HepG2 (cell line): ENCODE data around the gene YBX2. TPM values are rescaled to one million over a fixed set of nuclear protein-coding genes. Genes with fewer than 3 reads are reported as not detected.

Source experiments
- ATM ChIP-seq: fragments of 450-650 bp; IDR thresholded peaks from 2 replicates; pipeline ENCODE4 v1.7.1; 2017; ENCODE audit warnings: mild to moderate bottlenecking, borderline replicate concordance
- ELF3 ChIP-seq: IDR thresholded peaks from 2 replicates; pipeline ENCODE4 v1.6.1; 2016; ENCODE audit warnings: missing genetic modification reagents, missing compliant biosample characterization
- FOXK1 ChIP-seq: sonication (generic); formaldehyde crosslinking; IDR thresholded peaks from 2 replicates; pipeline ENCODE4 v1.4.0; 2020; ENCODE audit warnings: low read depth, missing genetic modification reagents, borderline replicate concordance
- GABPB1 ChIP-seq: IDR thresholded peaks from 2 replicates; pipeline ENCODE4 v1.6.1; 2016; ENCODE audit warnings: mild to moderate bottlenecking, missing genetic modification reagents, moderate library complexity, missing compliant biosample characterization
- HIVEP1 ChIP-seq: sonication (generic); formaldehyde crosslinking; IDR thresholded peaks from 2 replicates; pipeline ENCODE4 v1.4.0; 2020; ENCODE audit warnings: mild to moderate bottlenecking, missing genetic modification reagents
- JUN ChIP-seq: sonication (generic); formaldehyde crosslinking; IDR thresholded peaks from 2 replicates; pipeline ENCODE4 v1.4.0; 2020; ENCODE audit warnings: mild to moderate bottlenecking, missing genetic modification reagents
- KLF11 ChIP-seq: IDR thresholded peaks from 2 replicates; pipeline ENCODE4 v1.6.1; 2016; ENCODE audit warnings: missing compliant biosample characterization
- RELA ChIP-seq: sonication (generic); formaldehyde crosslinking; IDR thresholded peaks from 2 replicates; pipeline ENCODE4 v1.4.0; 2020; ENCODE audit warnings: missing genetic modification reagents
- RFX3 ChIP-seq: IDR thresholded peaks from 2 replicates; pipeline ENCODE4 v1.6.1; 2016; ENCODE audit warnings: missing biosample characterization, missing genetic modification reagents
- SIN3B ChIP-seq: fragments of 150-350 bp; IDR thresholded peaks from 2 replicates; pipeline ENCODE4 v1.6.1; 2014; ENCODE audit warnings: low read length
- SMAD9 ChIP-seq: sonication (generic); formaldehyde crosslinking; IDR thresholded peaks from 2 replicates; pipeline ENCODE4 v1.5.1; 2020; ENCODE audit warnings: mild to moderate bottlenecking, missing genetic modification reagents
- TAF1 ChIP-seq: sonication (generic); formaldehyde crosslinking; IDR thresholded peaks from 2 replicates; pipeline ENCODE4 v1.4.0; 2020; ENCODE audit warnings: missing genetic modification reagents
- TOE1 ChIP-seq: sonication (generic); formaldehyde crosslinking; IDR thresholded peaks from 2 replicates; pipeline ENCODE4 v1.4.0; 2020; ENCODE audit warnings: mild to moderate bottlenecking, missing genetic modification reagents
- WIZ ChIP-seq: sonication (generic); formaldehyde crosslinking; IDR thresholded peaks from 2 replicates; pipeline ENCODE4 v1.5.1; 2020; ENCODE audit warnings: mild to moderate bottlenecking, missing genetic modification reagents
- ZC3H4 ChIP-seq: sonication (generic); formaldehyde crosslinking; IDR thresholded peaks from 2 replicates; pipeline ENCODE4 v1.4.0; 2020; ENCODE audit warnings: missing genetic modification reagents, borderline replicate concordance
- ZFP82 ChIP-seq: sonication (generic); formaldehyde crosslinking; IDR thresholded peaks from 2 replicates; pipeline ENCODE4 v1.5.1; 2020; ENCODE audit warnings: mild to moderate bottlenecking, missing genetic modification reagents, borderline replicate concordance
- ZNF446 ChIP-seq: sonication (generic); formaldehyde crosslinking; IDR thresholded peaks from 2 replicates; pipeline ENCODE4 v1.5.0; 2020; ENCODE audit warnings: mild to moderate bottlenecking, missing genetic modification reagents
- ZNF510 ChIP-seq: sonication (generic); formaldehyde crosslinking; IDR thresholded peaks from 2 replicates; pipeline ENCODE4 v1.4.0; 2020; ENCODE audit warnings: low read depth, mild to moderate bottlenecking, missing genetic modification reagents
- ZNF558 ChIP-seq: sonication (generic); formaldehyde crosslinking; IDR thresholded peaks from 2 replicates; pipeline ENCODE4 v1.9.0; 2022; ENCODE audit warnings: mild to moderate bottlenecking, missing genetic modification reagents, borderline replicate concordance
- ZNF598 ChIP-seq: sonication (generic); formaldehyde crosslinking; IDR thresholded peaks from 2 replicates; pipeline ENCODE4 v1.5.1; 2020; ENCODE audit warnings: mild to moderate bottlenecking, missing genetic modification reagents, borderline replicate concordance
- ZNF841 ChIP-seq: sonication (generic); formaldehyde crosslinking; IDR thresholded peaks from 2 replicates; pipeline ENCODE4 v1.8.1; 2023; ENCODE audit warnings: missing genetic modification reagents, borderline replicate concordance
- ZSCAN31 ChIP-seq: sonication (generic); formaldehyde crosslinking; IDR thresholded peaks from 2 replicates; pipeline ENCODE4 v1.5.0; 2020; ENCODE audit warnings: low read depth, mild to moderate bottlenecking, missing genetic modification reagents
- polyA plus RNA-seq, 8 experiments: library from polyadenylated mRNA; depleted of rRNA in 3 of 8; stranded (reverse) in 7 of 8; unstranded in 1 of 8; fragments of >200 nt; fragmentation: Illumina TruSeq in 4 of 8; extraction: Trizol in 4 of 8; gene quantifications; 2 replicates each; pipeline versions ENCODE4 v1.2.1 to v1.2.3, GENCODE V29; 2011 to 2016; ENCODE audit warnings: low read depth in 4 of 8, missing spikeins in 1 of 8, mixed read lengths in 1 of 8; ENCODE audit not compliant: insufficient read depth in 1 of 8
- total RNA-seq, 5 experiments: library from RNA; depleted of rRNA; stranded (reverse); fragments of >200 nt; fragmentation: Illumina TruSeq; extraction: Trizol; gene quantifications; 2 replicates each; pipeline ENCODE4 v1.2.3, GENCODE V29; 2016; ENCODE audit warnings: low read depth in 1 of 5
- TF ChIP-seq, protein P1 (sequence below): sonication (generic); formaldehyde crosslinking; IDR thresholded peaks from 2 replicates; pipeline ENCODE4 v1.4.0; 2020; ENCODE audit warnings: missing genetic modification reagents, borderline replicate concordance
- TF ChIP-seq, protein P2 (sequence below): sonication (generic); formaldehyde crosslinking; IDR thresholded peaks from 2 replicates; pipeline ENCODE4 v1.4.0; 2020; ENCODE audit warnings: missing genetic modification reagents
- TF ChIP-seq, protein P3 (sequence below): sonication (generic); formaldehyde crosslinking; IDR thresholded peaks from 2 replicates; pipeline ENCODE4 v1.4.0; 2020; ENCODE audit warnings: missing genetic modification reagents
- TF ChIP-seq, protein P4 (sequence below): IDR thresholded peaks from 2 replicates; pipeline ENCODE4 v1.6.1; 2016; ENCODE audit warnings: low read depth, control low read depth

Gene YBX2
- total and polyA plus RNA-seq, 2 of the 13 experiments (the other 11 are each of a cell fraction or from before 2014, with no cell fraction given): 0.12 to 0.22 TPM

DNA sequence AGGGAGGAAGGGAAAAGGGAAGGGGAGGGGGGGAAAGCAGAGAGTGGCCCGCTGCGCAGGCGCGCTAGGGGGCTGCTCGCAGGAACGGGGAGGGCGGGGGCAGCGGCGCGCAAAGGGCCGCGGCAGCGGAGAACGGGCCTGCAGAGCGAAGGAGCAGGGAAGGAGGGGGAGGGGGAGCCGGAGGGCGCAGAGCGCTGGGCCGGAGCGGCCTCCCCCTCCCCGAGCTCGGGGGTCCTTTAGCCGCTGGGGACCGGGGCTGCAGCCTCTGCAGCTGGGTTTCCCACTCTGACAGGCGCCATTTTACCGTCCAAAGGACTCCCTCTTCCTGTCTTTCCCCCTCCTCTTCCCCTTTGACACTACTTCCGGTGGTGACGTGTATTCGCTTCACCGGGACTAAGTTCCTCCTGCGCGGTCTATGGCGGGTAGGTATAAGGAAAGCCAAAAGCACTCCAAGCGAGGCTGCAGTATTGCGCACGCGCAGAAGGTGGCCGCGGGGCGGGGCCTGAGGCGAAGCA lies 42.7 kb downstream of the YBX2 start, which contains the start of gene CTDNEP1 (continued):
- no peak for TF ChIP-seq ZNF841 (CRISPR knock-in tag)
- TF ChIP-seq ZNF598: 0 out of 2 replicates have a peak, but pooled peaks have one; percentile 8
- TF ChIP-seq ZNF558 (CRISPR knock-in tag): 0 out of 2 replicates have a peak, but pooled peaks have one; percentile 73
- TF ChIP-seq HIVEP1 (CRISPR knock-in tag): no peak; the same call in 1 of the 2 replicates
- TF ChIP-seq ZC3H4: 0 out of 2 replicates have a peak, but pooled peaks have one; percentile 3
- no peak for TF ChIP-seq RFX3 (CRISPR knock-in tag)
- peak; percentile 61; the same call in 1 of the 2 replicates for TF ChIP-seq TAF1 (CRISPR knock-in tag)
- TF ChIP-seq FOXK1 (CRISPR knock-in tag): peak; percentile 61; the same call in 1 of the 2 replicates
- 0 out of 2 replicates have a peak, but pooled peaks have one; percentile 2 for TF ChIP-seq ZNF510
- TF ChIP-seq GABPB1: peak; percentile 92
- TF ChIP-seq JUN (CRISPR knock-in tag): no peak
- TF ChIP-seq RELA (CRISPR knock-in tag): 0 out of 2 replicates have a peak, but pooled peaks have one; percentile 21
- TF ChIP-seq, protein P1, sequence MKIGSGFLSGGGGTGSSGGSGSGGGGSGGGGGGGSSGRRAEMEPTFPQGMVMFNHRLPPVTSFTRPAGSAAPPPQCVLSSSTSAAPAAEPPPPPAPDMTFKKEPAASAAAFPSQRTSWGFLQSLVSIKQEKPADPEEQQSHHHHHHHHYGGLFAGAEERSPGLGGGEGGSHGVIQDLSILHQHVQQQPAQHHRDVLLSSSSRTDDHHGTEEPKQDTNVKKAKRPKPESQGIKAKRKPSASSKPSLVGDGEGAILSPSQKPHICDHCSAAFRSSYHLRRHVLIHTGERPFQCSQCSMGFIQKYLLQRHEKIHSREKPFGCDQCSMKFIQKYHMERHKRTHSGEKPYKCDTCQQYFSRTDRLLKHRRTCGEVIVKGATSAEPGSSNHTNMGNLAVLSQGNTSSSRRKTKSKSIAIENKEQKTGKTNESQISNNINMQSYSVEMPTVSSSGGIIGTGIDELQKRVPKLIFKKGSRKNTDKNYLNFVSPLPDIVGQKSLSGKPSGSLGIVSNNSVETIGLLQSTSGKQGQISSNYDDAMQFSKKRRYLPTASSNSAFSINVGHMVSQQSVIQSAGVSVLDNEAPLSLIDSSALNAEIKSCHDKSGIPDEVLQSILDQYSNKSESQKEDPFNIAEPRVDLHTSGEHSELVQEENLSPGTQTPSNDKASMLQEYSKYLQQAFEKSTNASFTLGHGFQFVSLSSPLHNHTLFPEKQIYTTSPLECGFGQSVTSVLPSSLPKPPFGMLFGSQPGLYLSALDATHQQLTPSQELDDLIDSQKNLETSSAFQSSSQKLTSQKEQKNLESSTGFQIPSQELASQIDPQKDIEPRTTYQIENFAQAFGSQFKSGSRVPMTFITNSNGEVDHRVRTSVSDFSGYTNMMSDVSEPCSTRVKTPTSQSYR (CRISPR knock-in tag): 0 out of 2 replicates have a peak, but pooled peaks have one; percentile 20
- 0 out of 2 replicates have a peak, but pooled peaks have one; percentile 10 for TF ChIP-seq KLF11 (CRISPR knock-in tag)
- no peak for TF ChIP-seq ATM
- TF ChIP-seq, protein P2, sequence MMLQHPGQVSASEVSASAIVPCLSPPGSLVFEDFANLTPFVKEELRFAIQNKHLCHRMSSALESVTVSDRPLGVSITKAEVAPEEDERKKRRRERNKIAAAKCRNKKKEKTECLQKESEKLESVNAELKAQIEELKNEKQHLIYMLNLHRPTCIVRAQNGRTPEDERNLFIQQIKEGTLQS (CRISPR knock-in tag): 0 out of 2 replicates have a peak, but pooled peaks have one; percentile 6
- no peak for TF ChIP-seq TOE1 (CRISPR knock-in tag)
- TF ChIP-seq, protein P3, sequence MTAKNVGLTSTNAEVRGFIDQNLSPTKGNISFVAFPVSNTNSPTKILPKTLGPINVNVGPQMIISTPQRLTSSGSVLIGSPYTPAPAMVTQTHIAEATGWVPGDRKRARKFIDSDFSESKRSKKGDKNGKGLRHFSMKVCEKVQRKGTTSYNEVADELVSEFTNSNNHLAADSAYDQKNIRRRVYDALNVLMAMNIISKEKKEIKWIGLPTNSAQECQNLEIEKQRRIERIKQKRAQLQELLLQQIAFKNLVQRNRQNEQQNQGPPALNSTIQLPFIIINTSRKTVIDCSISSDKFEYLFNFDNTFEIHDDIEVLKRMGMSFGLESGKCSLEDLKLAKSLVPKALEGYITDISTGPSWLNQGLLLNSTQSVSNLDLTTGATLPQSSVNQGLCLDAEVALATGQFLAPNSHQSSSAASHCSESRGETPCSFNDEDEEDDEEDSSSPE (CRISPR knock-in tag): peak; percentile 68
- TF ChIP-seq ZFP82: 0 out of 2 replicates have a peak, but pooled peaks have one; percentile 43
- TF ChIP-seq, protein P4, sequence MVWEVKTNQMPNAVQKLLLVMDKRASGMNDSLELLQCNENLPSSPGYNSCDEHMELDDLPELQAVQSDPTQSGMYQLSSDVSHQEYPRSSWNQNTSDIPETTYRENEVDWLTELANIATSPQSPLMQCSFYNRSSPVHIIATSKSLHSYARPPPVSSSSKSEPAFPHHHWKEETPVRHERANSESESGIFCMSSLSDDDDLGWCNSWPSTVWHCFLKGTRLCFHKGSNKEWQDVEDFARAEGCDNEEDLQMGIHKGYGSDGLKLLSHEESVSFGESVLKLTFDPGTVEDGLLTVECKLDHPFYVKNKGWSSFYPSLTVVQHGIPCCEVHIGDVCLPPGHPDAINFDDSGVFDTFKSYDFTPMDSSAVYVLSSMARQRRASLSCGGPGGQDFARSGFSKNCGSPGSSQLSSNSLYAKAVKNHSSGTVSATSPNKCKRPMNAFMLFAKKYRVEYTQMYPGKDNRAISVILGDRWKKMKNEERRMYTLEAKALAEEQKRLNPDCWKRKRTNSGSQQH (CRISPR knock-in tag): 0 out of 2 replicates have a peak, but pooled peaks have one; percentile 43
- no peak for TF ChIP-seq SMAD9
- 0 out of 2 replicates have a peak, but pooled peaks have one; percentile 37 for TF ChIP-seq WIZ
- peak; percentile 56; the same call in 1 of the 2 replicates for TF ChIP-seq ELF3 (CRISPR knock-in tag)
- TF ChIP-seq ZSCAN31 (CRISPR knock-in tag): 0 out of 2 replicates have a peak, but pooled peaks have one; percentile 23
- no peak for TF ChIP-seq ZNF446 (CRISPR knock-in tag)
- peak; percentile 90 for TF ChIP-seq SIN3B
